ENCODE results near the gene SYPL2. TPM values are rescaled to one million over a fixed set of nuclear protein-coding genes. Genes with fewer than 3 reads are reported as not detected.

The SYPL2 gene
- total RNA-seq, 4 donors from 2014 or later, result 1.5 to 3.5 (median 2.4) TPM

DNA sequence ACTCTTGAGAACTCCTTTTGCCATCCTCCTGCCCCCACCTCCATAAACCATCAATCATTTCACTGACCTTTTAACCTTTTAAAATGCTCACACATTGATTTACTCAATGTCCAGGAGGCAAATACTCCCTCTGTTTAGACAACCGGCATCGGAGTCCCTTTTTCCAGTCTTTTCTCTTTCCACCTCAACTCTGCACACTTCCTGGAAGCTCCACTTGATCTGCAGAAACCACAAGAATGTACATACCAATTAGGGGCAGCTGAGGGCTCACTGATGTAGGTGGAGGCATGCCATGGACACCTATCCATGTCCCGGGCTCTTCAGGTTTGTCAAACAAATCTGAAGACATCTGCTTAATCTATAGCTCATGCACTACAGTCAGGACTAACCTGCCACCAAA lies 48.5 kb downstream of the SYPL2 start:
- TF ChIP-seq, protein P1, sequence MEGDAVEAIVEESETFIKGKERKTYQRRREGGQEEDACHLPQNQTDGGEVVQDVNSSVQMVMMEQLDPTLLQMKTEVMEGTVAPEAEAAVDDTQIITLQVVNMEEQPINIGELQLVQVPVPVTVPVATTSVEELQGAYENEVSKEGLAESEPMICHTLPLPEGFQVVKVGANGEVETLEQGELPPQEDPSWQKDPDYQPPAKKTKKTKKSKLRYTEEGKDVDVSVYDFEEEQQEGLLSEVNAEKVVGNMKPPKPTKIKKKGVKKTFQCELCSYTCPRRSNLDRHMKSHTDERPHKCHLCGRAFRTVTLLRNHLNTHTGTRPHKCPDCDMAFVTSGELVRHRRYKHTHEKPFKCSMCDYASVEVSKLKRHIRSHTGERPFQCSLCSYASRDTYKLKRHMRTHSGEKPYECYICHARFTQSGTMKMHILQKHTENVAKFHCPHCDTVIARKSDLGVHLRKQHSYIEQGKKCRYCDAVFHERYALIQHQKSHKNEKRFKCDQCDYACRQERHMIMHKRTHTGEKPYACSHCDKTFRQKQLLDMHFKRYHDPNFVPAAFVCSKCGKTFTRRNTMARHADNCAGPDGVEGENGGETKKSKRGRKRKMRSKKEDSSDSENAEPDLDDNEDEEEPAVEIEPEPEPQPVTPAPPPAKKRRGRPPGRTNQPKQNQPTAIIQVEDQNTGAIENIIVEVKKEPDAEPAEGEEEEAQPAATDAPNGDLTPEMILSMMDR (IDR thresholded peaks at IDR 0.05), result no peak
- no peak for TF ChIP-seq EP300 (IDR thresholded peaks at IDR 0.05)
- no peak overlapping the region for H3K4me3 ChIP-seq
- H3K9me3 ChIP-seq, result no peaks in the 10 kb centered on the region
- DNase-seq (ENCODE audit: low spot score in 2 of 2), result no peak
- H3K4me1 ChIP-seq, result peaks cover 0 to 8% (median 6%) of the 10 kb centered on the region in 4 donors
- H3K27me3 ChIP-seq, result no peaks in the 10 kb centered on the region
- no peaks in the 10 kb centered on the region for H3K36me3 ChIP-seq
- no peak overlapping the region for H3K27ac ChIP-seq
- WGBS, 2 donors, result 58 to 62% methylated on average over 3 of the region's 3 CpGs

DNA sequence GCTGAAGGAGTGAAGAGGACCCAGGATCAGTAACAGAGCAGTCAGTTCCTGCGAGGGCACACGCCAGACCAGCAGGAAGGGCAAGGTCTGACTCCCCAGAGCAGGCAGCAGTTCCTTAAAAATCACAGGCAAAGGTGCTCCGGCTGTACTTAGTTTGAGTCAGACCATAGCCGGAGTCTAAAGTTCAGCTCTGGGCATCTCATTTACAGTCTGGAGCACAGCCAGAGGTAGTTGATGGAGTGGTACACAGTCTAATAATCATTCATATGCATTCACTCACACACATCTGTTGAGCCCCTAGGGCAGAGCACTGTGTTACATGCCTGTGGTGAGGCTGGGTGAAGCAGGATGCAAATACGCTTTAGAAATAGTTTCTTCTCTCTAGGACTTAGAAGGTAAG lies 50.5 kb downstream of the SYPL2 start:
- no peaks in the 10 kb centered on the region for H3K36me3 ChIP-seq
- no peaks in the 10 kb centered on the region for H3K9me3 ChIP-seq
- H3K27me3 ChIP-seq, result peaks cover 0 to 2% of the 10 kb centered on the region in 2 donors
- no peak for DNase-seq (ENCODE audit: low spot score in 2 of 2)
- H3K4me1 ChIP-seq, result peaks cover 0 to 10% (median 2%) of the 10 kb centered on the region in 4 donors
- 75 to 77% methylated on average over 5 of the region's 5 CpGs for WGBS, 2 donors
- no peak overlapping the region for H3K4me3 ChIP-seq
- TF ChIP-seq EP300 (IDR thresholded peaks at IDR 0.05) (no peak), POLR2A (IDR thresholded peaks at IDR 0.05) (no peak)
- TF ChIP-seq, protein P1 (IDR thresholded peaks at IDR 0.05), result no peak
- H3K27ac ChIP-seq, result no peak overlapping the region

DNA sequence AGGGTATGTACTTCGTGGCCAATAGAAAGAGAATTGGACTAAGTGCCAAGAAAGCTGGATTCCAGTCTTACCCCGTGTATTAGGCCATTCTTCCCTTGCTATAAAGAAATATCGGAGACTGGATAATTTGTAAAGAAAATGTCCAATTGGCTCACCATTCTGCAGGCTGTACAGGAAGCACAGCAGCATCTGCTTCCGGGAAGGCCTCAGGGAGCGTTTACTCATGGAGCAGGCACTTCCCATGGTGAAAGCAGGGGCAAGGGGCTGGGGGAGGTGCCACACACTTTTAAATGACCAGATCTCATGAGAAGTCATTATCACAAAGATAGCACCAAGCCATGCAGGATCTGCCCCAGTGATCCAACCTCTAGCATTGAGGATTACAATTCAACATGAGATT lies 51.0 kb downstream of the SYPL2 start:
- H3K9me3 ChIP-seq, result no peaks in the 10 kb centered on the region
- no peak overlapping the region for H3K4me3 ChIP-seq
- H3K36me3 ChIP-seq, result no peaks in the 10 kb centered on the region
- peaks cover 0 to 10% (median 2%) of the 10 kb centered on the region in 4 donors for H3K4me1 ChIP-seq
- no peak for DNase-seq (ENCODE audit: low spot score in 2 of 2)
- TF ChIP-seq, protein P1 (IDR thresholded peaks at IDR 0.05), result no peak
- no peak for TF ChIP-seq EP300 (IDR thresholded peaks at IDR 0.05)
- TF ChIP-seq POLR2A (IDR thresholded peaks at IDR 0.05), result no peak
- no peak overlapping the region for H3K27ac ChIP-seq
- WGBS, 2 donors, result 73 to 77% methylated on average over 5 of the region's 5 CpGs
- peaks cover 0 to 2% of the 10 kb centered on the region in 2 donors for H3K27me3 ChIP-seq

DNA sequence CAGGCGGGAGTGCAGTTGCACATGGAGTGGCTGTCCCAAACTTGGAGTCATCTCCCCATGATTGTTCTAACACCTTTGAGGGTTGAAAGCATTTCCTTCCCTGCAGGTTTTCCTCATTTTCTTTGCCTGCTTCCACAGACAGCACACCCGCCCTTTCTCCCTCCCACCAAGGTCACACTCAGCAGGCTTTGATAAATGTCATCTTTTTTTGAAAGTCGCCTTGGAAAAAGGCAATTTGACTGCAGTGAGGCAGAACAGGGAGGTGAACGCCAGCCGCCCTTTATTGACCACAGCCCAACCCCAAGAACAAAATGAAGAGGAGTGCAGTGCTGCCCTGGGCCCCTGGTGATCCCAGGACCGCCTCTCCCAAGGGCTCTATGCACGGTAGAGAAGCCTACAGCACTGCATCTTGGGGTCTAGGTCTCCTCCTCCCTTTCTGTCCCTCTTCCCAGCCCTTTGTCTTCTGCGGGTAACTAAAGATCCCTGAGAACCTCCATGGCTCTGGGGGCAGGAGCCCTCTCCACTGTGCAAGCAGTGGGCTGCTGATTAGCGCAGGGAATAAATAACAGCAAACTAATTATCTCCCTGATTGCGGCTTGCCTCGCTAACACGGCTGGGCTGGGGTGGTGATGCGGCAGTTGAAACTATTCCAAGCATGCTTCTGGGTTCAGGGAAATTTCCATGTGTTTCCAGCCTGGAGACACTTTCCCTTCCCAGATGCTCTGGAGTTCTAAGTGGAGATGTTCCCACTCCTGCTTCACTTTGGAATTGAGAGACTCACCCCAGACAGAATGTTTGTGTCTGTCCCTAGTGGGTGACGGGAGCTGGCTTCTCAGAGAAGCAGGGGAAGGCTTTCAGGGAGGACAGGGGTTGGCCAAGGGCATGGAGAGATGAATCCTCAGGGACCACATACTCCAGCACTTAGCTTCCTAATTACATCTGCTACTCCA lies 54.9 kb downstream of the SYPL2 start:
- H3K36me3 ChIP-seq, result no peaks in the 10 kb centered on the region
- H3K27me3 ChIP-seq, result peaks cover 0 to 2% of the 10 kb centered on the region in 2 donors
- WGBS, 2 donors, result 51 to 59% methylated on average over 14 of the region's 14 CpGs
- H3K27ac ChIP-seq, result no peak overlapping the region
- TF ChIP-seq POLR2A (IDR thresholded peaks at IDR 0.05), result no peak
- TF ChIP-seq, protein P1 (IDR thresholded peaks at IDR 0.05), result no peak
- TF ChIP-seq EP300 (IDR thresholded peaks at IDR 0.05), result no peak
- peaks cover 0 to 10% (median 2%) of the 10 kb centered on the region in 4 donors for H3K4me1 ChIP-seq
- DNase-seq (ENCODE audit: low spot score in 2 of 2), result no peak
- no peaks in the 10 kb centered on the region for H3K9me3 ChIP-seq
- no peak overlapping the region for H3K4me3 ChIP-seq

DNA sequence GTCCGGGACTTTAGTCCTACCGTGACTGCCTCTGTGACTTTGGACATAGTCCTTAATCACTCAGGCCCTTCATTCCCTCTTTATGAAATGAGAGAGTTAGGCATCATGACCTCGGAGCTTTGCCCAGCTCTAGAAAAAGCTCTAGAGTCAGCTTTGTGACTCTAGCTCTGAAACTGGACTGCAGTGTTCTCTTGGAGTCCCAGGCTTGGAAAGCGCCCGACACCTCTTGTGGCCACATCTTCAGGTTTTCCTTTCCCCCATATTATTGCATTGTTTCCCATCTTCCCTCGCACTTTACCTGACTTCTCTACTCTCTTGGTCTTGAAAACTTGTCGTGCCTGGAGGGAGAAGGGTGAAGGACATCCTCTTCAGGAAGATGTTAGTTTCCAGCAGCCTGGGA lies 55.7 kb downstream of the SYPL2 start:
- Histone ChIP-seq H3K4me3 (no peak overlapping the region), H3K9me3 (no peaks in the 10 kb centered on the region), H3K27me3 (peaks cover 0 to 2% of the 10 kb centered on the region in 2 donors), H3K27ac (no peak overlapping the region), H3K4me1 (peaks cover 0 to 10% (median 2%) of the 10 kb centered on the region in 4 donors), H3K36me3 (no peaks in the 10 kb centered on the region)
- no peak for DNase-seq (ENCODE audit: low spot score in 2 of 2)
- TF ChIP-seq POLR2A (IDR thresholded peaks at IDR 0.05) (no peak), EP300 (IDR thresholded peaks at IDR 0.05) (no peak)
- TF ChIP-seq, protein P1 (IDR thresholded peaks at IDR 0.05), result no peak
- WGBS, 2 donors, result 79 to 86% methylated on average over 7 of the region's 7 CpGs

Data from tibial nerve (tissue), 4 donors.